ENCODE measurements around the gene ATP4A.

The ATP4A gene

GRCh38 chr19:35555301-35556005 lies 8.0 kb downstream of the ATP4A start:
- FAIRE-seq (no peak), DNase-seq (ENCODE audit: insufficient read length) (no peak)
- TF ChIP-seq POLR2A (IDR thresholded peaks at IDR 0.05; ENCODE audit: low read depth, low read length), result no peak
- no peak for TF ChIP-seq POLR2AphosphoS5 (IDR thresholded peaks at IDR 0.05; ENCODE audit: low read depth, low read length)
- TF ChIP-seq TAF1 (IDR thresholded peaks at IDR 0.05; ENCODE audit: borderline replicate concordance, low read depth, low read length), result no peak

- TF ChIP-seq TAF1 (IDR thresholded peaks at IDR 0.05; ENCODE audit: borderline replicate concordance, low read depth, low read length), result no peak
- no peak for TF ChIP-seq POLR2A (IDR thresholded peaks at IDR 0.05; ENCODE audit: low read depth, low read length)
- no peak for TF ChIP-seq POLR2AphosphoS5 (IDR thresholded peaks at IDR 0.05; ENCODE audit: low read depth, low read length)
- DNase-seq (ENCODE audit: insufficient read length) (no peak), FAIRE-seq (no peak)
Observed at GRCh38 chr19:35554076-35554475, 9.4 kb downstream of the ATP4A start.

- TF ChIP-seq TAF1 (IDR thresholded peaks at IDR 0.05; ENCODE audit: borderline replicate concordance, low read depth, low read length) (no peak), POLR2A (IDR thresholded peaks at IDR 0.05; ENCODE audit: low read depth, low read length) (no peak), POLR2AphosphoS5 (IDR thresholded peaks at IDR 0.05; ENCODE audit: low read depth, low read length) (no peak)
- DNase-seq (ENCODE audit: insufficient read length) (no peak), FAIRE-seq (no peak)
Observed at GRCh38 chr19:35553385-35554000, 10.0 kb downstream of the ATP4A start.

GRCh38 chr19:35552534-35553384 lies 10.7 kb downstream of the ATP4A start:
- DNase-seq (ENCODE audit: insufficient read length), result no peak
- no peak for FAIRE-seq
- TF ChIP-seq POLR2AphosphoS5 (IDR thresholded peaks at IDR 0.05; ENCODE audit: low read depth, low read length) (no peak), TAF1 (IDR thresholded peaks at IDR 0.05; ENCODE audit: borderline replicate concordance, low read depth, low read length) (no peak), POLR2A (IDR thresholded peaks at IDR 0.05; ENCODE audit: low read depth, low read length) (no peak)

- FAIRE-seq (no peak), DNase-seq (ENCODE audit: insufficient read length) (no peak)
- TF ChIP-seq POLR2AphosphoS5 (IDR thresholded peaks at IDR 0.05; ENCODE audit: low read depth, low read length) (no peak), POLR2A (IDR thresholded peaks at IDR 0.05; ENCODE audit: low read depth, low read length) (no peak), TAF1 (IDR thresholded peaks at IDR 0.05; ENCODE audit: borderline replicate concordance, low read depth, low read length) (no peak)
Observed at GRCh38 chr19:35551091-35551810, 12.2 kb downstream of the ATP4A start.

GRCh38 chr19:35549879-35550523 lies 13.5 kb downstream of the ATP4A start:
- FAIRE-seq (no peak), DNase-seq (ENCODE audit: insufficient read length) (no peak)
- TF ChIP-seq POLR2A (IDR thresholded peaks at IDR 0.05; ENCODE audit: low read depth, low read length) (no peak), TAF1 (IDR thresholded peaks at IDR 0.05; ENCODE audit: borderline replicate concordance, low read depth, low read length) (no peak), POLR2AphosphoS5 (IDR thresholded peaks at IDR 0.05; ENCODE audit: low read depth, low read length) (no peak)

GRCh38 chr19:35549174-35549788 lies 14.2 kb downstream of the ATP4A start:
- peak; percentile 86 for FAIRE-seq

GRCh38 chr19:35546532-35546931 lies 16.9 kb downstream of the ATP4A start:
- DNase-seq (ENCODE audit: insufficient read length) (no peak), FAIRE-seq (peak; percentile 33)
- TF ChIP-seq TAF1 (IDR thresholded peaks at IDR 0.05; ENCODE audit: borderline replicate concordance, low read depth, low read length), result no peak
- TF ChIP-seq POLR2A (IDR thresholded peaks at IDR 0.05; ENCODE audit: low read depth, low read length), result no peak
- TF ChIP-seq POLR2AphosphoS5 (IDR thresholded peaks at IDR 0.05; ENCODE audit: low read depth, low read length), result no peak

More at GRCh38 chr19:35549174-35549788, 14.2 kb downstream of the ATP4A start:
- TF ChIP-seq POLR2AphosphoS5 (IDR thresholded peaks at IDR 0.05; ENCODE audit: low read depth, low read length) (no peak), TAF1 (IDR thresholded peaks at IDR 0.05; ENCODE audit: borderline replicate concordance, low read depth, low read length) (no peak), POLR2A (IDR thresholded peaks at IDR 0.05; ENCODE audit: low read depth, low read length) (no peak; the same call in 1 of the 2 replicates)
- peak; percentile 73 for DNase-seq (ENCODE audit: insufficient read length)

GRCh38 chr19:35545855-35546381 lies 17.5 kb downstream of the ATP4A start:
- TF ChIP-seq POLR2AphosphoS5 (IDR thresholded peaks at IDR 0.05; ENCODE audit: low read depth, low read length) (no peak), POLR2A (IDR thresholded peaks at IDR 0.05; ENCODE audit: low read depth, low read length) (no peak), TAF1 (IDR thresholded peaks at IDR 0.05; ENCODE audit: borderline replicate concordance, low read depth, low read length) (no peak)
- FAIRE-seq (no peak), DNase-seq (ENCODE audit: insufficient read length) (peak; percentile 71)

All from GM12892 (cell line).